Measurements from ENCODE around the gene AMPD2. TPM values are rescaled to one million over a fixed set of nuclear protein-coding genes. Genes with fewer than 3 reads are reported as not detected.

AMPD2 gene
- total and polyA plus RNA-seq, 9 of the 15 experiments (the other 6 are each of a cell fraction or from before 2014, with no cell fraction given), result 2.0 to 77.7 (median 28.2) TPM

DNA sequence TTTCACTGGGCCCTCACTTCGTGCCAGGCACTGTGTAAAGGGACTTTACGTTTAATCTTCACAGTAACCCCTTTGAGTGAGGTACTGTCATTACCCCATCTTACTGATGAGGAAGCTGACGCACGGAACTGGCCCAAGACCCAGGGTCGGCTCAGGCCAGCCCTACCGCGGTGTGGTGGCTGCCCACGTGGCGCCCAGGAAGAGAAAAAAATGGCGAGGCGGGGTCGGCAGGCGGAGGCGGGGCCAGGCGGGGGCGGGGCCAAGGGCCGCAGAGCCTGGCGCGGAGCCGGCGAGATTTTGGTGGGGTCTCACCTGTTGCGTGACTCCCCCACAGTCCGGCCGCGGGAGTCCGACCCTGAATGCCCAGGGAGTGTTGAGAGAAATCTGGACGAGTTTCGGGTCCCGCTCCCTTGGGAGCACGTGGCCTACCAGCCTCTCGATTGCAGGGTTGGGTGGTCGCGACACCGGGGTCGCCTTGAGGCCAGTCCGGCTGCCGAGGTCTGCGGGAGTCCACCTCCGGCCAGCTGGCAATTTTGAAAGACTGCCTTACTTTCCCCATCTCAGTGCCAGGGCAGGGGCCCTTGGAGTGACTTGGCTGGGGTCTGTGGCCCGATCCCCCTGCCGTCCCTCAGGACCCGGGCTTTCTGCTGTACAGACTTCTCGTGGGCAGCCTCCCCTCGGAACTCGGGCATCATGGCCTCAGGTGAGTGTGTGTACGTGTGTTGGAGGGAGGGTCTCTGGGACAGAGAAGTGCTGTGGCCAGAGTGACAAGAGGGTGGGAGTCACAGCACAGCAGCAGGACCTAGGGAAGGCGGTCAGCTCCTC is at the start of gene AMPD2, which contains the start of gene GNAT2 (continued):
- TF ChIP-seq, protein P1, sequence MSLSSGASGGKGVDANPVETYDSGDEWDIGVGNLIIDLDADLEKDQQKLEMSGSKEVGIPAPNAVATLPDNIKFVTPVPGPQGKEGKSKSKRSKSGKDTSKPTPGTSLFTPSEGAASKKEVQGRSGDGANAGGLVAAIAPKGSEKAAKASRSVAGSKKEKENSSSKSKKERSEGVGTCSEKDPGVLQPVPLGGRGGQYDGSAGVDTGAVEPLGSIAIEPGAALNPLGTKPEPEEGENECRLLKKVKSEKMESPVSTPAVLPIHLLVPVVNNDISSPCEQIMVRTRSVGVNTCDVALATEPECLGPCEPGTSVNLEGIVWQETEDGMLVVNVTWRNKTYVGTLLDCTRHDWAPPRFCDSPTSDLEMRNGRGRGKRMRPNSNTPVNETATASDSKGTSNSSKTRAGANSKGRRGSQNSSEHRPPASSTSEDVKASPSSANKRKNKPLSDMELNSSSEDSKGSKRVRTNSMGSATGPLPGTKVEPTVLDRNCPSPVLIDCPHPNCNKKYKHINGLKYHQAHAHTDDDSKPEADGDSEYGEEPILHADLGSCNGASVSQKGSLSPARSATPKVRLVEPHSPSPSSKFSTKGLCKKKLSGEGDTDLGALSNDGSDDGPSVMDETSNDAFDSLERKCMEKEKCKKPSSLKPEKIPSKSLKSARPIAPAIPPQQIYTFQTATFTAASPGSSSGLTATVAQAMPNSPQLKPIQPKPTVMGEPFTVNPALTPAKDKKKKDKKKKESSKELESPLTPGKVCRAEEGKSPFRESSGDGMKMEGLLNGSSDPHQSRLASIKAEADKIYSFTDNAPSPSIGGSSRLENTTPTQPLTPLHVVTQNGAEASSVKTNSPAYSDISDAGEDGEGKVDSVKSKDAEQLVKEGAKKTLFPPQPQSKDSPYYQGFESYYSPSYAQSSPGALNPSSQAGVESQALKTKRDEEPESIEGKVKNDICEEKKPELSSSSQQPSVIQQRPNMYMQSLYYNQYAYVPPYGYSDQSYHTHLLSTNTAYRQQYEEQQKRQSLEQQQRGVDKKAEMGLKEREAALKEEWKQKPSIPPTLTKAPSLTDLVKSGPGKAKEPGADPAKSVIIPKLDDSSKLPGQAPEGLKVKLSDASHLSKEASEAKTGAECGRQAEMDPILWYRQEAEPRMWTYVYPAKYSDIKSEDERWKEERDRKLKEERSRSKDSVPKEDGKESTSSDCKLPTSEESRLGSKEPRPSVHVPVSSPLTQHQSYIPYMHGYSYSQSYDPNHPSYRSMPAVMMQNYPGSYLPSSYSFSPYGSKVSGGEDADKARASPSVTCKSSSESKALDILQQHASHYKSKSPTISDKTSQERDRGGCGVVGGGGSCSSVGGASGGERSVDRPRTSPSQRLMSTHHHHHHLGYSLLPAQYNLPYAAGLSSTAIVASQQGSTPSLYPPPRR (CRISPR knock-in tag; IDR thresholded peaks at IDR 0.05; ENCODE audit: borderline replicate concordance), result no peak
- TF ChIP-seq MAZ (CRISPR knock-in tag; conservative IDR thresholded peaks at IDR 0.05 in 1 of 2, IDR thresholded peaks at IDR 0.05 in 1 of 2), result peak in 1 of 2 experiments; percentile 82; a peak in 2 of 4 replicates
- TF ChIP-seq KDM2B (CRISPR knock-in tag; IDR thresholded peaks at IDR 0.05), result no peak
- TF ChIP-seq, protein P2, sequence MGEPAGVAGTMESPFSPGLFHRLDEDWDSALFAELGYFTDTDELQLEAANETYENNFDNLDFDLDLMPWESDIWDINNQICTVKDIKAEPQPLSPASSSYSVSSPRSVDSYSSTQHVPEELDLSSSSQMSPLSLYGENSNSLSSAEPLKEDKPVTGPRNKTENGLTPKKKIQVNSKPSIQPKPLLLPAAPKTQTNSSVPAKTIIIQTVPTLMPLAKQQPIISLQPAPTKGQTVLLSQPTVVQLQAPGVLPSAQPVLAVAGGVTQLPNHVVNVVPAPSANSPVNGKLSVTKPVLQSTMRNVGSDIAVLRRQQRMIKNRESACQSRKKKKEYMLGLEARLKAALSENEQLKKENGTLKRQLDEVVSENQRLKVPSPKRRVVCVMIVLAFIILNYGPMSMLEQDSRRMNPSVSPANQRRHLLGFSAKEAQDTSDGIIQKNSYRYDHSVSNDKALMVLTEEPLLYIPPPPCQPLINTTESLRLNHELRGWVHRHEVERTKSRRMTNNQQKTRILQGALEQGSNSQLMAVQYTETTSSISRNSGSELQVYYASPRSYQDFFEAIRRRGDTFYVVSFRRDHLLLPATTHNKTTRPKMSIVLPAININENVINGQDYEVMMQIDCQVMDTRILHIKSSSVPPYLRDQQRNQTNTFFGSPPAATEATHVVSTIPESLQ (CRISPR knock-in tag; IDR thresholded peaks at IDR 0.05), result no peak
- TF ChIP-seq, protein P3, sequence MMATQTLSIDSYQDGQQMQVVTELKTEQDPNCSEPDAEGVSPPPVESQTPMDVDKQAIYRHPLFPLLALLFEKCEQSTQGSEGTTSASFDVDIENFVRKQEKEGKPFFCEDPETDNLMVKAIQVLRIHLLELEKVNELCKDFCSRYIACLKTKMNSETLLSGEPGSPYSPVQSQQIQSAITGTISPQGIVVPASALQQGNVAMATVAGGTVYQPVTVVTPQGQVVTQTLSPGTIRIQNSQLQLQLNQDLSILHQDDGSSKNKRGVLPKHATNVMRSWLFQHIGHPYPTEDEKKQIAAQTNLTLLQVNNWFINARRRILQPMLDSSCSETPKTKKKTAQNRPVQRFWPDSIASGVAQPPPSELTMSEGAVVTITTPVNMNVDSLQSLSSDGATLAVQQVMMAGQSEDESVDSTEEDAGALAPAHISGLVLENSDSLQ (IDR thresholded peaks at IDR 0.05), result peak; percentile 63
- TF ChIP-seq, protein P4, sequence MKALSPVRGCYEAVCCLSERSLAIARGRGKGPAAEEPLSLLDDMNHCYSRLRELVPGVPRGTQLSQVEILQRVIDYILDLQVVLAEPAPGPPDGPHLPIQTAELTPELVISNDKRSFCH (CRISPR knock-in tag; IDR thresholded peaks at IDR 0.05), result no peak
- TF ChIP-seq, protein P4 (tag; IDR thresholded peaks at IDR 0.05), result peak; percentile 50
- TF ChIP-seq SRSF7 (optimal IDR thresholded peaks at IDR 0.05; ENCODE audit: low read depth, low read length), result no peak
- no peak; the same call in 1 of the 2 replicates for TF ChIP-seq KAT7 (CRISPR knock-in tag; IDR thresholded peaks at IDR 0.05; ENCODE audit: borderline replicate concordance)
- TF ChIP-seq RNF2 (IDR thresholded peaks at IDR 0.05), result peak; percentile 62; the same call in 1 of the 2 replicates
